ENCODE results near the gene SEC31A.

SEC31A gene

GRCh38 chr4:82799006-82799881 lies 91.7 kb downstream of the SEC31A start:
- Mint-ChIP-seq H3K9me3 (peaks cover 4% of the 10 kb centered on the region), H3K27me3 (ENCODE audit: low read depth, poor library complexity) (peaks cover 29% of the 10 kb centered on the region), H3K27ac (no peak overlapping the region), H3K4me1 (peaks cover 24% of the 10 kb centered on the region), H3K36me3 (ENCODE audit: low read depth) (peaks cover 4% of the 10 kb centered on the region), H3K4me3 (peak overlapping the region; percentile 84)
- DNase-seq: peak; percentile 18
- no peak for TF ChIP-seq CTCF (IDR thresholded peaks at IDR 0.05)

- DNase-seq: peak; percentile 75
- Mint-ChIP-seq H3K27me3 (ENCODE audit: low read depth, poor library complexity) (peaks cover 35% of the 10 kb centered on the region), H3K4me1 (peaks cover 24% of the 10 kb centered on the region)
These were observed 92.6 kb downstream of the SEC31A start, which contains the start of gene SCD5 for GRCh38 chr4:82798168-82799005. TSS of gene SCD5 (minus strand) at chr4:82798796. CDS start at chr4:82798537, 259 bp downstream.

GRCh38 chr4:82797405-82798111 lies 93.4 kb downstream of the SEC31A start:
- Mint-ChIP-seq H3K4me3 (peak overlapping the region; percentile 93), H3K36me3 (ENCODE audit: low read depth) (peaks cover 4% of the 10 kb centered on the region), H3K9me3 (peaks cover 4% of the 10 kb centered on the region), H3K27ac (no peak overlapping the region), H3K27me3 (ENCODE audit: low read depth, poor library complexity) (peaks cover 42% of the 10 kb centered on the region), H3K4me1 (peaks cover 24% of the 10 kb centered on the region)
- TF ChIP-seq CTCF (IDR thresholded peaks at IDR 0.05): no peak
- DNase-seq: peak; percentile 54

More at GRCh38 chr4:82798168-82799005, 92.6 kb downstream of the SEC31A start, which contains the start of gene SCD5:
- Mint-ChIP-seq H3K4me3 (peak within 1 kb of the TSS; percentile 93), H3K27ac (no peak within 1 kb of the TSS), H3K36me3 (ENCODE audit: low read depth) (peaks cover 4% of the 10 kb centered on the region), H3K9me3 (peaks cover 4% of the 10 kb centered on the region)
- TF ChIP-seq CTCF (IDR thresholded peaks at IDR 0.05): no peak

- Mint-ChIP-seq H3K4me1 (peaks cover 24% of the 10 kb centered on the region), H3K27ac (no peak overlapping the region), H3K4me3 (peak overlapping the region; percentile 93)
These were observed 93.9 kb downstream of the SEC31A start for GRCh38 chr4:82797040-82797404.

More at GRCh38 chr4:82797040-82797404, 93.9 kb downstream of the SEC31A start:
- Mint-ChIP-seq H3K9me3 (peaks cover 4% of the 10 kb centered on the region), H3K27me3 (ENCODE audit: low read depth, poor library complexity) (peaks cover 42% of the 10 kb centered on the region), H3K36me3 (ENCODE audit: low read depth) (peaks cover 4% of the 10 kb centered on the region)
- no peak for TF ChIP-seq CTCF (IDR thresholded peaks at IDR 0.05)
- DNase-seq: no peak
